Forelimb muscle (tissue), 1 donor: ENCODE measurements around the gene HOXA1. TPM values are rescaled to one million over a fixed set of nuclear protein-coding genes. Genes with fewer than 3 reads are reported as not detected.

ENCODE experiments used
- DNase-seq: peaks from one replicate; pipeline ENCODE4 v3.0.0-alpha.2; 2013; ENCODE audit warnings: low read depth
- polyA plus RNA-seq: library from polyadenylated mRNA; unstranded; fragments of 120-200 nt; gene quantifications from one replicate; pipeline ENCODE4 v1.2.1, GENCODE V29; 2013; ENCODE audit not compliant: insufficient read length

The HOXA1 gene
- polyA plus RNA-seq, 1 donor, result 0.77 TPM

- DNase-seq, result no peak
Measured at GRCh38 chr7:27092819-27093110, 3.0 kb downstream of the HOXA1 start.

GRCh38 chr7:27091941-27092818 lies 3.6 kb downstream of the HOXA1 start:
- no peak for DNase-seq

- DNase-seq, result no peak
Measured at GRCh38 chr7:27091105-27091504, 4.7 kb downstream of the HOXA1 start.

- no peak for DNase-seq
Measured at GRCh38 chr7:27088002-27088922, 7.5 kb downstream of the HOXA1 start.

GRCh38 chr7:27083646-27084045 lies 12.2 kb downstream of the HOXA1 start:
- no peak for DNase-seq

- no peak for DNase-seq
Measured at GRCh38 chr7:27082171-27082570, 13.6 kb downstream of the HOXA1 start.

GRCh38 chr7:27080844-27081436 lies 14.9 kb downstream of the HOXA1 start:
- no peak for DNase-seq

- no peak for DNase-seq
Measured at GRCh38 chr7:27079234-27079975, 16.4 kb downstream of the HOXA1 start.

- no peak for DNase-seq
Measured at GRCh38 chr7:27078616-27079233, 17.1 kb downstream of the HOXA1 start.

GRCh38 chr7:27073076-27073475 lies 22.7 kb downstream of the HOXA1 start:
- DNase-seq, result no peak

GRCh38 chr7:27071622-27072390 lies 24.0 kb downstream of the HOXA1 start:
- no peak for DNase-seq

- DNase-seq, result no peak
Measured at GRCh38 chr7:27068259-27068658, 27.5 kb downstream of the HOXA1 start.

- DNase-seq, result no peak
Measured at GRCh38 chr7:27066148-27066547, 29.7 kb downstream of the HOXA1 start.

GRCh38 chr7:27065709-27066108 lies 30.1 kb downstream of the HOXA1 start:
- DNase-seq, result no peak

- no peak for DNase-seq
Measured at GRCh38 chr7:27064661-27065060, 31.1 kb downstream of the HOXA1 start.

- DNase-seq, result peak; percentile 74
Measured at GRCh38 chr7:27064159-27064558, 31.6 kb downstream of the HOXA1 start.

GRCh38 chr7:27062946-27063345 lies 32.9 kb downstream of the HOXA1 start:
- DNase-seq, result no peak

- DNase-seq, result no peak
Measured at GRCh38 chr7:27053153-27053552, 42.6 kb downstream of the HOXA1 start.

GRCh38 chr7:27051451-27051850 lies 44.3 kb downstream of the HOXA1 start:
- DNase-seq, result no peak

GRCh38 chr7:27048438-27048837 lies 47.4 kb downstream of the HOXA1 start:
- DNase-seq, result no peak
